C4-2B (cell line): ENCODE data around the gene MOB3B.

Experiments used
- H3K27ac ChIP-seq: fragments of 450-650 bp; 2 replicates; pipeline ENCODE4 v1.5.1; 2017
- ZFX ChIP-seq: fragments of 450-650 bp; IDR thresholded peaks from 2 replicates; pipeline ENCODE4 v1.6.1; 2017
- TF ChIP-seq, protein P1 (sequence below): fragments of 450-650 bp; conservative IDR thresholded peaks from 2 replicates; pipeline ENCODE4 v1.5.1; 2017; ENCODE audit warnings: mild to moderate bottlenecking

The MOB3B gene

DNA sequence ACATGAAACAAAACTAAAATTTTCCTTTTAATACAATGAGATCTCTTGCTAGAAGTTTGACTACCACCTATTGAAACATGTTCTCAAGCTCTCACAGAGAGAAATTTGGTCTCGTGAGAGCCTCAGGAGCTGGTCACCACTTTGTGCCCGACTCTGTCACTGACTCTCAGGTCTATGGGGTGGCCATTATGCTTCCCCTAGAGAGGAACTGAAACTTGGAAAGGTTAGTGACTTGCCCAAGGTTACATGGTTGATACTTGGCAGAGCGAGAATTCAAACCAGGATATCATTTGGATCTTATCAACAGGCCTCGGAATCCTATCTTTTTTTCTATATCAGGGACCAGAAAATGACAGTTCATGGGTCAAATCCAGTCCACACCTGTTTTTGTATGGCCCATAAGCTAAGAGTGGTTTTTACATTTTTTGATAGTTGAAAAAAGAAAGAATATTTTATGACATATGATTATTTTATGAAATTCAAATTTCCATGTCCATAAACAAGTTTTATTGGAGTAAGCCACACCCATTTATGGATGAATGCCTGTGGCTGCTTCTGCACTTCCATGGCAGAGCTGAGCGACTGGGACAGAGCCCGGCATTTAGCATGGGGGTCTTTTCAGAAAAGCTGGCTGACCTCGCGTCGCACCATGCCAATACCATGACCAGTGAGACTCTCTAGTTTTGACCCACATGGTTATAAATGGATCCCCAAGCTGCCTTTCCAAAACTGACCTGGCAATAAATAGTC lies 187.9 kb downstream of the MOB3B start:
- TF ChIP-seq ZFX: no peak
- TF ChIP-seq, protein P1, sequence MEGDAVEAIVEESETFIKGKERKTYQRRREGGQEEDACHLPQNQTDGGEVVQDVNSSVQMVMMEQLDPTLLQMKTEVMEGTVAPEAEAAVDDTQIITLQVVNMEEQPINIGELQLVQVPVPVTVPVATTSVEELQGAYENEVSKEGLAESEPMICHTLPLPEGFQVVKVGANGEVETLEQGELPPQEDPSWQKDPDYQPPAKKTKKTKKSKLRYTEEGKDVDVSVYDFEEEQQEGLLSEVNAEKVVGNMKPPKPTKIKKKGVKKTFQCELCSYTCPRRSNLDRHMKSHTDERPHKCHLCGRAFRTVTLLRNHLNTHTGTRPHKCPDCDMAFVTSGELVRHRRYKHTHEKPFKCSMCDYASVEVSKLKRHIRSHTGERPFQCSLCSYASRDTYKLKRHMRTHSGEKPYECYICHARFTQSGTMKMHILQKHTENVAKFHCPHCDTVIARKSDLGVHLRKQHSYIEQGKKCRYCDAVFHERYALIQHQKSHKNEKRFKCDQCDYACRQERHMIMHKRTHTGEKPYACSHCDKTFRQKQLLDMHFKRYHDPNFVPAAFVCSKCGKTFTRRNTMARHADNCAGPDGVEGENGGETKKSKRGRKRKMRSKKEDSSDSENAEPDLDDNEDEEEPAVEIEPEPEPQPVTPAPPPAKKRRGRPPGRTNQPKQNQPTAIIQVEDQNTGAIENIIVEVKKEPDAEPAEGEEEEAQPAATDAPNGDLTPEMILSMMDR: no peak
- no peak overlapping the region for H3K27ac ChIP-seq

- TF ChIP-seq, protein P1: no peak
- no peak for TF ChIP-seq ZFX
- H3K27ac ChIP-seq: no peak overlapping the region
Observed at GRCh38 chr9:27340961-27341511, 188.6 kb downstream of the MOB3B start.

DNA sequence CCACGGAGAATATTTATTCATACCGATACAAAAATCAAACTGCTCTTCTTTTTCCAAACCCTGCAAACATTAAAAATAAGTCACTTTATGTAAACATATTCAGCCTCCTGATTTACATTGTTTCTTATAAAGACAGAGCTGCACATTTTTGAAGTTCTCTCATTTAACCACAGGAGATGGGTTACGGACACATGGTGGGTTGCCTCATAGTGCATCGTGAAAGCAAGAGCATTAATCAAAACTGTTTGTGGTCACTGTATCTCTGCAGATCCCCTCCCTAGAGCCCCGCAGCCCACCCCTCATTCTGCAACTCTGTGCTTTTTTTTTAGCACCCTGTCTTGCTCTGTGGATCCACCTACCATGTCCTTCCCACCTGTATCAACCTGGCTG lies 189.3 kb downstream of the MOB3B start:
- H3K27ac ChIP-seq: no peak overlapping the region
- no peak for TF ChIP-seq ZFX

DNA sequence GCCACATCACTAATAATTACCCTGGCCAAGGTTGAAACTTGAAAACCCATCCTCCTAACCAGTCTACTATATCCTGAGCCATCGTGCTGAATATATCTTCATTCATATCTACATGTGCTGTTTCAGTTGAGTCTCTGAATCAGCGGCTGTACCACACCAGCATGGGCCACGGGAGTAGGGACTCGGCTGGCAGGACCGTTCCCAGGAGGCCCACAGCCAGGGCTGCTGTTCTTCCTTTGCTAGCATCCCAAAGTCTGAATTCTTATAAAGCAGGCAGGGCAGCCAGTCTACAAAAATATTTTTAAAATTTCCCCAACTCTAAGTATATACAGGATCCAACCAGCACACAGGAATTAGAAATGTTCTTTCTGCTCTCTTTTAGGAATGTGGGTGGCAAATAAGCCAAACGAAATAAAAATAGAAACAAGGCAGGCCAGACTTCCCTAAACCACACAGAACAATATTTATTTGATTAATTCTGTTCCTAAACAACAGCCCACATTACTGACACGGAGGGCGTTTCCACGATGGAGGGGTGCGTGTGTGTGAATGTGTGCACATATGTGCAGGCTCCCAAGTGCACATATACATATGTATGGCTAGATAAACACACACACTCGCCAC lies 189.8 kb downstream of the MOB3B start:
- no peak overlapping the region for H3K27ac ChIP-seq
- TF ChIP-seq, protein P1: no peak
- no peak for TF ChIP-seq ZFX

GRCh38 chr9:27338527-27338903 lies 191.1 kb downstream of the MOB3B start:
- TF ChIP-seq ZFX: no peak
- TF ChIP-seq, protein P1: no peak
- H3K27ac ChIP-seq: no peak overlapping the region

- no peak overlapping the region for H3K27ac ChIP-seq
- TF ChIP-seq ZFX: no peak
- TF ChIP-seq, protein P1: no peak
Observed at GRCh38 chr9:27337833-27338526, 191.6 kb downstream of the MOB3B start.

- TF ChIP-seq, protein P1: no peak
- no peak for TF ChIP-seq ZFX
- no peak overlapping the region for H3K27ac ChIP-seq
Observed at GRCh38 chr9:27337236-27337635, 192.4 kb downstream of the MOB3B start.
